OCI-LY7 (cell line): ENCODE data around the gene PDK1.

Experiments
- CTCF ChIP-seq: fragments of 200-600 bp; sonication (generic); conservative IDR thresholded peaks from 2 replicates; pipeline ENCODE4 v1.5.1; 2014; ENCODE audit warnings: mild to moderate bottlenecking, antibody characterized with exemption, low read length, moderate library complexity, mixed read lengths
- EZH2phosphoT487 ChIP-seq: fragments of 200-600 bp; sonication (generic); IDR thresholded peaks from 2 replicates; pipeline ENCODE4 v1.6.1; 2018; ENCODE audit warnings: low read depth, borderline replicate concordance, mild to moderate bottlenecking, mixed run types, antibody characterized with exemption, low read length, moderate library complexity, mixed read lengths

GRCh38 chr2:172623249-172623965, 67.5 kb downstream of the PDK1 start:
- TF ChIP-seq CTCF (no peak), EZH2phosphoT487 (no peak)
